HEK293 (cell line): Measurements from ENCODE around the gene WDR48.

ENCODE experiments used
- CTCF ChIA-PET: fragments of 350-600 bp; formaldehyde crosslinking; extraction: SDS; loops from one replicate; lab custom pipeline; 2021; ENCODE audit warnings: antibody characterized with exemption; lab: Yijun Ruan, JAX
- POLR2A ChIA-PET: fragments of 300-600 bp; formaldehyde crosslinking; extraction: SDS; loops from one replicate; lab custom pipeline; 2020; ENCODE audit warnings: antibody characterized with exemption, inconsistent platforms; lab: Yijun Ruan, JAX
- H3K27ac ChIP-seq: fragments of 200-500 bp; sonication (Bioruptor generic); 2 replicates; pipeline ENCODE4 v1.5.1; 2014; ENCODE audit warnings: low read depth, low read length, control low read depth, inconsistent platforms; ENCODE audit errors: extremely low read depth
- H3K36me3 ChIP-seq, 2 experiments: fragments of 200-500 bp in 1 of 2; sonication (Bioruptor generic) in 1 of 2; 1 replicate in 1 of 2; 2 replicates in 1 of 2; pipeline ENCODE4 v1.5.1; 2014 to 2017; ENCODE audit warnings: inconsistent platforms in 2 of 2, low read length in 2 of 2; ENCODE audit not compliant: control insufficient read depth in 2 of 2, insufficient read depth in 1 of 2
- H3K4me1 ChIP-seq: fragments of 200-500 bp; sonication (Bioruptor generic); 2 replicates; pipeline ENCODE4 v1.5.1; 2014; ENCODE audit warnings: mild to moderate bottlenecking, low read length, inconsistent platforms; ENCODE audit not compliant: control insufficient read depth, insufficient read depth
- H3K4me3 ChIP-seq: 2 replicates; pipeline ENCODE4 v1.5.1; 2011; ENCODE audit warnings: low read depth, mild to moderate bottlenecking, control low read depth, low read length, moderate library complexity
- H3K9me3 ChIP-seq: fragments of 200-500 bp; sonication (Bioruptor generic); 2 replicates; pipeline ENCODE4 v1.5.1; 2014; ENCODE audit warnings: low read depth, low read length, inconsistent platforms; ENCODE audit not compliant: control insufficient read depth, insufficient read depth
- AEBP2 ChIP-seq: fragments of 450-650 bp; formaldehyde crosslinking; IDR thresholded peaks from 2 replicates; pipeline ENCODE4 v1.5.1; 2016; ENCODE audit warnings: missing biosample characterization, missing genetic modification characterization, borderline replicate concordance
- BCL11A ChIP-seq: fragments of 450-650 bp; formaldehyde crosslinking; IDR thresholded peaks from 2 replicates; pipeline ENCODE4 v1.5.1; 2016; ENCODE audit warnings: low read depth, missing biosample characterization, missing genetic modification characterization
- BCL6B ChIP-seq: fragments of 450-650 bp; formaldehyde crosslinking; IDR thresholded peaks from 2 replicates; pipeline ENCODE4 v1.5.1; 2017; ENCODE audit warnings: missing biosample characterization, missing genetic modification characterization
- GLIS1 ChIP-seq: fragments of 450-650 bp; formaldehyde crosslinking; IDR thresholded peaks from 2 replicates; pipeline ENCODE4 v1.5.1; 2016; ENCODE audit warnings: missing biosample characterization, missing genetic modification characterization
- GLIS2 ChIP-seq: fragments of 450-650 bp; formaldehyde crosslinking; IDR thresholded peaks from 2 replicates; pipeline ENCODE4 v1.5.1; 2016; ENCODE audit warnings: missing biosample characterization, missing genetic modification characterization
- KLF16 ChIP-seq: fragments of 450-650 bp; formaldehyde crosslinking; IDR thresholded peaks from 2 replicates; pipeline ENCODE4 v1.5.1; 2017; ENCODE audit warnings: missing biosample characterization, missing genetic modification characterization
- OVOL3 ChIP-seq: fragments of 450-650 bp; formaldehyde crosslinking; IDR thresholded peaks from 2 replicates; pipeline ENCODE4 v1.5.1; 2016; ENCODE audit warnings: missing biosample characterization, missing genetic modification characterization
- RBAK ChIP-seq: fragments of 450-650 bp; formaldehyde crosslinking; IDR thresholded peaks from 2 replicates; pipeline ENCODE4 v1.5.1; 2016; ENCODE audit warnings: missing biosample characterization, missing genetic modification characterization
- SCRT2 ChIP-seq: fragments of 450-650 bp; formaldehyde crosslinking; IDR thresholded peaks from 2 replicates; pipeline ENCODE4 v1.5.1; 2016; ENCODE audit warnings: missing biosample characterization, missing genetic modification characterization
- YY1 ChIP-seq: fragments of 450-650 bp; formaldehyde crosslinking; IDR thresholded peaks from 2 replicates; pipeline ENCODE4 v1.5.1; 2018; ENCODE audit warnings: missing biosample characterization, missing genetic modification characterization
- ZBTB48 ChIP-seq: fragments of 450-650 bp; formaldehyde crosslinking; IDR thresholded peaks from 2 replicates; pipeline ENCODE4 v1.5.1; 2016; ENCODE audit warnings: missing biosample characterization, missing genetic modification characterization
- ZFP41 ChIP-seq: fragments of 450-650 bp; formaldehyde crosslinking; IDR thresholded peaks from 2 replicates; pipeline ENCODE4 v1.5.1; 2016; ENCODE audit warnings: missing biosample characterization, missing genetic modification characterization, borderline replicate concordance
- ZNF138 ChIP-seq: fragments of 450-650 bp; formaldehyde crosslinking; IDR thresholded peaks from 2 replicates; pipeline ENCODE4 v1.5.1; 2016; ENCODE audit warnings: missing biosample characterization, missing genetic modification characterization, borderline replicate concordance
- ZNF324 ChIP-seq: fragments of 450-650 bp; formaldehyde crosslinking; IDR thresholded peaks from 2 replicates; pipeline ENCODE4 v1.5.1; 2016; ENCODE audit warnings: missing biosample characterization, missing genetic modification characterization
- ZNF335 ChIP-seq: fragments of 450-650 bp; formaldehyde crosslinking; conservative IDR thresholded peaks from 2 replicates; pipeline ENCODE4 v1.5.1; 2016; ENCODE audit warnings: missing biosample characterization, missing genetic modification characterization
- ZNF350 ChIP-seq: fragments of 450-650 bp; formaldehyde crosslinking; IDR thresholded peaks from 2 replicates; pipeline ENCODE4 v1.5.0; 2017; ENCODE audit warnings: missing biosample characterization, mild to moderate bottlenecking, missing genetic modification characterization
- ZNF548 ChIP-seq: fragments of 450-650 bp; formaldehyde crosslinking; IDR thresholded peaks from 2 replicates; pipeline ENCODE4 v1.5.1; 2016; ENCODE audit warnings: missing biosample characterization, missing genetic modification characterization
- ZNF558 ChIP-seq: fragments of 450-650 bp; formaldehyde crosslinking; IDR thresholded peaks from 2 replicates; pipeline ENCODE4 v1.5.1; 2016; ENCODE audit warnings: missing biosample characterization, missing genetic modification characterization
- ZNF561 ChIP-seq: fragments of 450-650 bp; IDR thresholded peaks from 2 replicates; pipeline ENCODE4 v1.5.1; 2018; ENCODE audit warnings: missing biosample characterization, missing genetic modification characterization, borderline replicate concordance
- ZNF623 ChIP-seq: fragments of 450-650 bp; formaldehyde crosslinking; IDR thresholded peaks from 2 replicates; pipeline ENCODE4 v1.5.1; 2016; ENCODE audit warnings: missing biosample characterization, missing genetic modification characterization
- ZNF701 ChIP-seq: fragments of 450-650 bp; formaldehyde crosslinking; IDR thresholded peaks from 2 replicates; pipeline ENCODE4 v1.5.1; 2016; ENCODE audit warnings: missing biosample characterization, missing genetic modification characterization
- ZNF791 ChIP-seq: fragments of 450-650 bp; formaldehyde crosslinking; IDR thresholded peaks from 2 replicates; pipeline ENCODE4 v1.5.1; 2016; ENCODE audit warnings: missing biosample characterization, missing genetic modification characterization
- ZSCAN30 ChIP-seq: fragments of 450-650 bp; IDR thresholded peaks from 2 replicates; pipeline ENCODE4 v1.5.1; 2018; ENCODE audit warnings: missing biosample characterization, mild to moderate bottlenecking, missing genetic modification characterization, moderate library complexity
- TF ChIP-seq, protein P1 (sequence below): fragments of 450-650 bp; formaldehyde crosslinking; IDR thresholded peaks from 2 replicates; pipeline ENCODE4 v1.5.1; 2017; ENCODE audit warnings: missing biosample characterization, missing genetic modification characterization
- TF ChIP-seq, protein P2 (sequence below): fragments of 450-650 bp; formaldehyde crosslinking; IDR thresholded peaks from 2 replicates; pipeline ENCODE4 v1.5.1; 2016; ENCODE audit warnings: missing biosample characterization, missing genetic modification characterization

Gene WDR48

DNA sequence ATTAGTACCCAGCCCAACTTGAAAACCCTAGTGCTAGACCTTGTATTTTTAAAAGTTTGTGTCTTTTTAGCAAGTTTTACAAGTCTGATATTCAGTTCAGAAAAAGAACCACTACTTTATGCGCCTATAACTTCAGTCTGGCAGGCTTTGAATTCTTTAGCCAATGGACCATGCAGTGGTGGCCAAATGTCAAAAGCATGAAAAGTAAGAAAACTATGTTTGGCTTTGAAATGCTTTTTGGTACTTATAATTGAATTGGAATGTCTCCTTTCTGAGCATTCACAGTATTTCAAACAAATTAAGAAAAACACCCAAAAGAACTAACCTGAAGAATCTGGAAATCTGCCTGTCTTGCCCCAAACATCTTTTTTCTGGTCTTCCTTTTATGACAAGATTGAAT lies 12.8 kb downstream of the WDR48 start:
- TF ChIP-seq, protein P1, sequence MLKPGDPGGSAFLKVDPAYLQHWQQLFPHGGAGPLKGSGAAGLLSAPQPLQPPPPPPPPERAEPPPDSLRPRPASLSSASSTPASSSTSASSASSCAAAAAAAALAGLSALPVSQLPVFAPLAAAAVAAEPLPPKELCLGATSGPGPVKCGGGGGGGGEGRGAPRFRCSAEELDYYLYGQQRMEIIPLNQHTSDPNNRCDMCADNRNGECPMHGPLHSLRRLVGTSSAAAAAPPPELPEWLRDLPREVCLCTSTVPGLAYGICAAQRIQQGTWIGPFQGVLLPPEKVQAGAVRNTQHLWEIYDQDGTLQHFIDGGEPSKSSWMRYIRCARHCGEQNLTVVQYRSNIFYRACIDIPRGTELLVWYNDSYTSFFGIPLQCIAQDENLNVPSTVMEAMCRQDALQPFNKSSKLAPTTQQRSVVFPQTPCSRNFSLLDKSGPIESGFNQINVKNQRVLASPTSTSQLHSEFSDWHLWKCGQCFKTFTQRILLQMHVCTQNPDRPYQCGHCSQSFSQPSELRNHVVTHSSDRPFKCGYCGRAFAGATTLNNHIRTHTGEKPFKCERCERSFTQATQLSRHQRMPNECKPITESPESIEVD = no peak
- no peak for TF ChIP-seq ZSCAN30
- TF ChIP-seq ZNF548 (tag by site-specific recombination) = no peak
- TF ChIP-seq KLF16 (tag by site-specific recombination) = no peak
- TF ChIP-seq ZFP41 (tag by site-specific recombination) = no peak
- no peak for TF ChIP-seq BCL6B
- no peak for TF ChIP-seq ZNF335
- no peaks in the 10 kb centered on the region for H3K4me1 ChIP-seq
- peaks cover 5 to 34% of the 10 kb centered on the region in 2 experiments; a peak in 2 of 3 replicates for H3K36me3 ChIP-seq
- no peak overlapping the region for H3K27ac ChIP-seq
- ChIA-PET POLR2A (no interaction called here), CTCF (interaction anchor here (1.1 to 1.4 kb wide), 4 partner anchors 15 to 224 kb away, joined by 3 to 4 read pairs (median 3); no protein-coding TSS in a partner anchor)
- no peak overlapping the region for H3K4me3 ChIP-seq
- H3K9me3 ChIP-seq = no peaks in the 10 kb centered on the region

DNA sequence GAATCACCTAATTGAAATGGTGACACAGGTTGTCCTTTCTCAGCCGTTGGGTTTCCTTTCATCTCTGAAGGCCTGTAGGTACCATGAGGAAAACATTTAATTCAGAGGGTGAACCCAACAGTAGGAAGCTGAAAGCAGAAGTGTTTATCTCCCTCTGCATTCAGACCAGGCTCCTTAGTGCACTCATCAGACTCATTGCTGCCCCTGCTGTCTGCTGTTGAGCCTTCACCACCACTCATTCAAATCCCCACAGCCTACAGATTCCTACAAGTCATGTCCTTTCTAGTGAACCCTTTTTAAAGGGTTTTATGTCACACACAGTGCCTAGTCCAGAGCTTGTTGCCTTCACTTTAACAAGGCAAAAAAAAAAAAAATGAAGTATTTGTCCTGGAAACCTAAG lies 13.4 kb downstream of the WDR48 start:
- no peaks in the 10 kb centered on the region for H3K4me1 ChIP-seq
- peaks cover 5 to 39% of the 10 kb centered on the region in 2 experiments; a peak in 2 of 3 replicates for H3K36me3 ChIP-seq
- POLR2A ChIA-PET = no interaction called here
- no peak overlapping the region for H3K27ac ChIP-seq
- TF ChIP-seq ZNF138 (tag by site-specific recombination) (no peak), RBAK (no peak), BCL6B (no peak), BCL11A (tag by site-specific recombination) (no peak), ZNF701 (tag by site-specific recombination) (no peak)
- CTCF ChIA-PET = interaction anchor here (0.6 to 1.4 kb wide), 7 partner anchors 15 to 223 kb away, joined by 3 to 4 read pairs (median 3); no protein-coding TSS in a partner anchor
- no peaks in the 10 kb centered on the region for H3K9me3 ChIP-seq
- no peak overlapping the region for H3K4me3 ChIP-seq

DNA sequence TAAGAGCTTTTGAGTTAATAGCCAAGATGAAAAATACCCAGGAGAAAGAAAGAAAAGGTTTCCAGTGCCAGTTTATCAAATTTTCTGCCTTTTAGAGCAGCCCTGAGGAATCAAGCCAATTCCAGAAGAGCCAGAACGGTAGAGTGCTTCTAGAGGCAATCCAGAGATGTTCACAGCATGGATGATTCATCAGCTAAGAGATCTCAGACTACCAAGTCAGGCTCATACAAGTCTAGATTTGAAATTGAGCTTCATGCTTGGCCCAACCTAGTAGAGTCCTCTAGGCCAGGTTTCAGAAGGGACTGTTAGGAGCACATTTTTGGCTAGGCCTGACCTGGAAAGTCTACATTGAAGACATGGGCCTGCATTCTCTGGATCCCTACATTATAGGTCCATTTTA lies 15.5 kb downstream of the WDR48 start:
- POLR2A ChIA-PET = no interaction called here
- no peaks in the 10 kb centered on the region for H3K9me3 ChIP-seq
- H3K36me3 ChIP-seq = peaks cover 5 to 53% of the 10 kb centered on the region in 2 experiments; a peak in 2 of 3 replicates
- CTCF ChIA-PET = interaction anchor here (0.5 to 1.6 kb wide), 3 partner anchors 17 to 141 kb away, joined by 3 read pairs; no protein-coding TSS in a partner anchor
- H3K27ac ChIP-seq = no peak overlapping the region
- no peaks in the 10 kb centered on the region for H3K4me1 ChIP-seq
- H3K4me3 ChIP-seq = no peak overlapping the region
- no peak for TF ChIP-seq GLIS1 (tag by site-specific recombination)
- TF ChIP-seq ZNF350 (tag by site-specific recombination) = no peak
- TF ChIP-seq ZBTB48 = no peak
- no peak for TF ChIP-seq AEBP2 (tag by site-specific recombination)
- no peak for TF ChIP-seq ZNF558 (tag by site-specific recombination)
- TF ChIP-seq ZNF623 (tag by site-specific recombination) = no peak
- TF ChIP-seq OVOL3 (tag by site-specific recombination) = no peak
- TF ChIP-seq ZNF138 (tag by site-specific recombination) = no peak
- no peak for TF ChIP-seq ZNF791
- no peak for TF ChIP-seq GLIS2 (tag by site-specific recombination)
- TF ChIP-seq YY1 (tag by site-specific recombination) = no peak
- TF ChIP-seq, protein P2, sequence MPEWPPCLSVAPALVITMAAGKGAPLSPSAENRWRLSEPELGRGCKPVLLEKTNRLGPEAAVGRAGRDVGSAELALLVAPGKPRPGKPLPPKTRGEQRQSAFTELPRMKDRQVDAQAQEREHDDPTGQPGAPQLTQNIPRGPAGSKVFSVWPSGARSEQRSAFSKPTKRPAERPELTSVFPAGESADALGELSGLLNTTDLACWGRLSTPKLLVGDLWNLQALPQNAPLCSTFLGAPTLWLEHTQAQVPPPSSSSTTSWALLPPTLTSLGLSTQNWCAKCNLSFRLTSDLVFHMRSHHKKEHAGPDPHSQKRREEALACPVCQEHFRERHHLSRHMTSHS (tag by site-specific recombination) = no peak
- TF ChIP-seq ZNF324 = no peak
- TF ChIP-seq ZNF561 (tag by site-specific recombination) = no peak
- no peak for TF ChIP-seq SCRT2
